ENCODE results near the gene MALT1.

DNA sequence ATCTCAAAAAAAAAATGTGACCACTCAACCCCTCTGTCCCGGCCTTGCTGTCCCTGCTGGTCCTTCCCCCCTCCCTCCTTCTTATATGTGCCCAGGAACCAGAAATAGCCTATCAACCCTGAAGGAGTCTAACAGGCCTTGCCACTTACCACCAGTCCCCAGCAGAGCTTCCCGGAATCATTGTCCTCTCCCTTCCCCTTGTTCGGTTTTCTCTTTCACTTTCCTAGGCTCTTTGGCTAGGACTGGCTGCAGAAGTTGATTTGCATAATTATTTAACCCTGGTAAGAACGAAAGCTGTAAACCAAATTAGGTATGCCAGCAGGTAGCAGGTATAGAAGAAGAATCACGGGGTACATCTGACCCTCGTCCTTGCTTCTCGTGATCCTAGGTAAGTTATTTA lies 120.8 kb downstream of the MALT1 start:
- TF ChIP-seq, protein P1, sequence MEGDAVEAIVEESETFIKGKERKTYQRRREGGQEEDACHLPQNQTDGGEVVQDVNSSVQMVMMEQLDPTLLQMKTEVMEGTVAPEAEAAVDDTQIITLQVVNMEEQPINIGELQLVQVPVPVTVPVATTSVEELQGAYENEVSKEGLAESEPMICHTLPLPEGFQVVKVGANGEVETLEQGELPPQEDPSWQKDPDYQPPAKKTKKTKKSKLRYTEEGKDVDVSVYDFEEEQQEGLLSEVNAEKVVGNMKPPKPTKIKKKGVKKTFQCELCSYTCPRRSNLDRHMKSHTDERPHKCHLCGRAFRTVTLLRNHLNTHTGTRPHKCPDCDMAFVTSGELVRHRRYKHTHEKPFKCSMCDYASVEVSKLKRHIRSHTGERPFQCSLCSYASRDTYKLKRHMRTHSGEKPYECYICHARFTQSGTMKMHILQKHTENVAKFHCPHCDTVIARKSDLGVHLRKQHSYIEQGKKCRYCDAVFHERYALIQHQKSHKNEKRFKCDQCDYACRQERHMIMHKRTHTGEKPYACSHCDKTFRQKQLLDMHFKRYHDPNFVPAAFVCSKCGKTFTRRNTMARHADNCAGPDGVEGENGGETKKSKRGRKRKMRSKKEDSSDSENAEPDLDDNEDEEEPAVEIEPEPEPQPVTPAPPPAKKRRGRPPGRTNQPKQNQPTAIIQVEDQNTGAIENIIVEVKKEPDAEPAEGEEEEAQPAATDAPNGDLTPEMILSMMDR (IDR thresholded peaks at IDR 0.05): no peak
- peak; percentile 27 for TF ChIP-seq POLR2AphosphoS5 (IDR thresholded peaks at IDR 0.05)
